Neural crest cell (in vitro differentiated cells): Measurements from ENCODE around the gene RAB11FIP4. TPM values are rescaled to one million over a fixed set of nuclear protein-coding genes. Genes with fewer than 3 reads are reported as not detected.

Experiments used
- DNase-seq: peaks from one replicate; pipeline ENCODE4 v3.0.0; 2021; ENCODE audit warnings: low read depth, mixed read lengths, low spot score
- H3K27ac Mint-ChIP-seq: one replicate; pipeline ENCODE4 v1.8.0; 2021; ENCODE audit warnings: mild to moderate bottlenecking, mixed read lengths; ENCODE audit not compliant: unreplicated experiment
- H3K27me3 Mint-ChIP-seq: 2 replicates; pipeline ENCODE4 v1.8.0; 2021; ENCODE audit warnings: low read depth, mild to moderate bottlenecking, mixed read lengths
- H3K36me3 Mint-ChIP-seq: 2 replicates; pipeline ENCODE4 v1.8.0; 2021; ENCODE audit warnings: low read depth, mild to moderate bottlenecking, mixed read lengths
- H3K4me1 Mint-ChIP-seq: 2 replicates; pipeline ENCODE4 v1.8.0; 2021; ENCODE audit warnings: mixed read lengths
- H3K4me3 Mint-ChIP-seq: one replicate; pipeline ENCODE4 v1.8.0; 2021; ENCODE audit warnings: mild to moderate bottlenecking, mixed read lengths
- H3K9me3 Mint-ChIP-seq: 2 replicates; pipeline ENCODE4 v1.8.0; 2021; ENCODE audit warnings: mixed read lengths
- CTCF ChIP-seq: fragments of 200-600 bp; sonication (generic); conservative IDR thresholded peaks from 2 replicates; pipeline ENCODE4 v1.5.0; 2021; ENCODE audit warnings: antibody characterized with exemption, mild to moderate bottlenecking
- total RNA-seq: library from RNA; stranded (reverse); gene quantifications from 2 replicates; pipeline ENCODE4 v1.2.1, GENCODE V29; 2021

Gene RAB11FIP4
- total RNA-seq, 1 donor from 2014 or later, result 7.4 TPM

GRCh38 chr17:31392002-31392855, 754 bp downstream of the RAB11FIP4 start:
- H3K4me1 Mint-ChIP-seq, result peaks cover 18% of the 10 kb centered on the region
- no peak for DNase-seq
- peak overlapping the region; percentile 80 for H3K4me3 Mint-ChIP-seq
- no peaks in the 10 kb centered on the region for H3K9me3 Mint-ChIP-seq
- no peak overlapping the region for H3K27ac Mint-ChIP-seq
- H3K27me3 Mint-ChIP-seq, result peaks cover 72% of the 10 kb centered on the region
- TF ChIP-seq CTCF, result no peak
- H3K36me3 Mint-ChIP-seq, result no peaks in the 10 kb centered on the region

GRCh38 chr17:31392856-31393748, 1.6 kb downstream of the RAB11FIP4 start:
- Mint-ChIP-seq H3K9me3 (no peaks in the 10 kb centered on the region), H3K4me3 (peak overlapping the region; percentile 84), H3K27ac (no peak overlapping the region), H3K27me3 (peaks cover 68% of the 10 kb centered on the region), H3K4me1 (peaks cover 18% of the 10 kb centered on the region), H3K36me3 (no peaks in the 10 kb centered on the region)
- TF ChIP-seq CTCF, result no peak
- DNase-seq, result no peak

- Mint-ChIP-seq H3K27me3 (peaks cover 64% of the 10 kb centered on the region), H3K9me3 (no peaks in the 10 kb centered on the region), H3K4me3 (peak overlapping the region; percentile 84), H3K4me1 (peaks cover 18% of the 10 kb centered on the region), H3K27ac (no peak overlapping the region), H3K36me3 (no peaks in the 10 kb centered on the region)
- TF ChIP-seq CTCF, result no peak
- DNase-seq, result no peak
Observed at GRCh38 chr17:31393749-31394146, 2.3 kb downstream of the RAB11FIP4 start.

GRCh38 chr17:31394544-31394943, 3.1 kb downstream of the RAB11FIP4 start:
- peak overlapping the region; percentile 80 for H3K4me3 Mint-ChIP-seq
- H3K4me1 Mint-ChIP-seq, result peaks cover 18% of the 10 kb centered on the region
- H3K9me3 Mint-ChIP-seq, result no peaks in the 10 kb centered on the region
- H3K27me3 Mint-ChIP-seq, result peaks cover 56% of the 10 kb centered on the region
- no peaks in the 10 kb centered on the region for H3K36me3 Mint-ChIP-seq
- no peak for TF ChIP-seq CTCF
- DNase-seq, result peak; percentile 76
- no peak overlapping the region for H3K27ac Mint-ChIP-seq

- peaks cover 19% of the 10 kb centered on the region for H3K4me1 Mint-ChIP-seq
- H3K27me3 Mint-ChIP-seq, result peaks cover 38% of the 10 kb centered on the region
- no peaks in the 10 kb centered on the region for H3K36me3 Mint-ChIP-seq
- no peak for TF ChIP-seq CTCF
- no peaks in the 10 kb centered on the region for H3K9me3 Mint-ChIP-seq
- no peak overlapping the region for H3K27ac Mint-ChIP-seq
- DNase-seq, result no peak
- H3K4me3 Mint-ChIP-seq, result no peak overlapping the region
Observed at GRCh38 chr17:31397256-31397939, 5.9 kb downstream of the RAB11FIP4 start.
